MG63 (cell line): ENCODE results near the gene TMEM91. TPM values are rescaled to one million over a fixed set of nuclear protein-coding genes. Genes with fewer than 3 reads are reported as not detected.
"Not testable (repeated sequence)": the region's sequence is repeated elsewhere in the genome, so short reads cannot be mapped to it uniquely, and the experiment has no call there.

Experiments used
- DNase-seq: peaks from one replicate; pipeline ENCODE4 v3.0.0-alpha.2; 2020
- H3K27me3 ChIP-seq: fragments of 250-450 bp; sonication (Bioruptor Pico); 2 replicates; pipeline ENCODE4 v1.5.1; 2020; ENCODE audit warnings: mild to moderate bottlenecking, moderate library complexity
- H3K36me3 ChIP-seq: fragments of 250-450 bp; sonication (Bioruptor Pico); 2 replicates; pipeline ENCODE4 v1.5.1; 2020; ENCODE audit warnings: mild to moderate bottlenecking, moderate library complexity
- H3K4me3 ChIP-seq: fragments of 250-450 bp; sonication (Bioruptor Pico); 2 replicates; pipeline ENCODE4 v1.5.1; 2020; ENCODE audit warnings: mild to moderate bottlenecking, moderate library complexity
- H3K9me3 ChIP-seq: fragments of 250-450 bp; sonication (Bioruptor Pico); 2 replicates; pipeline ENCODE4 v1.5.1; 2020; ENCODE audit warnings: mild to moderate bottlenecking, moderate library complexity
- total RNA-seq: library from RNA; depleted of rRNA; stranded (reverse); fragments of >200 nt; shearing (Covaris generic); gene quantifications from 2 replicates; pipeline ENCODE4 v1.2.3, GENCODE V29; 2014; ENCODE audit warnings: low replicate concordance

TMEM91 gene
- total RNA-seq, 1 experiment from 2014 or later: 1.5 TPM

GRCh38 chr19:41397086-41398049, 21.0 kb downstream of the TMEM91 start, which contains the start of the genes BCKDHA and EXOSC5:
Gene BCKDHA, plus strand, starts transcription at chr19:41397818. Its CDS starts 10 bp downstream, at chr19:41397828.
Gene EXOSC5, minus strand, starts transcription at chr19:41397359. Its CDS starts 31 bp downstream, at chr19:41397328.
- peak within 1 kb of the TSS; percentile 98 for H3K4me3 ChIP-seq
- peak; percentile 99 for DNase-seq
- peaks cover 4% of the 10 kb centered on the region for H3K36me3 ChIP-seq
- H3K9me3 ChIP-seq: no peaks in the 10 kb centered on the region
- no peaks in the 10 kb centered on the region for H3K27me3 ChIP-seq

- Histone ChIP-seq H3K9me3 (no peaks in the 10 kb centered on the region), H3K4me3 (peak overlapping the region; percentile 98), H3K36me3 (peaks cover 4% of the 10 kb centered on the region; the same call in 1 of the 2 replicates), H3K27me3 (no peaks in the 10 kb centered on the region)
- no peak for DNase-seq
Observed at GRCh38 chr19:41398050-41398418, 21.7 kb downstream of the TMEM91 start.

- H3K27me3 ChIP-seq: no peaks in the 10 kb centered on the region
- peak overlapping the region; percentile 98 for H3K4me3 ChIP-seq
- 0 out of 2 replicates have a peak, but pooled peaks cover 4% of the 10 kb centered on the region for H3K36me3 ChIP-seq
- H3K9me3 ChIP-seq: no peaks in the 10 kb centered on the region
- DNase-seq: no peak
Observed at GRCh38 chr19:41398598-41398997, 22.3 kb downstream of the TMEM91 start.

GRCh38 chr19:41399091-41399490, 22.8 kb downstream of the TMEM91 start:
- Histone ChIP-seq H3K36me3 (0 out of 2 replicates have a peak, but pooled peaks cover 4% of the 10 kb centered on the region), H3K27me3 (no peaks in the 10 kb centered on the region), H3K9me3 (no peaks in the 10 kb centered on the region), H3K4me3 (peak overlapping the region; percentile 98)
- DNase-seq: no peak

GRCh38 chr19:41399525-41399924, 23.2 kb downstream of the TMEM91 start:
- no peak overlapping the region for H3K4me3 ChIP-seq
- DNase-seq: no peak
- H3K27me3 ChIP-seq: no peaks in the 10 kb centered on the region
- H3K9me3 ChIP-seq: no peaks in the 10 kb centered on the region
- 0 out of 2 replicates have a peak, but pooled peaks cover 4% of the 10 kb centered on the region for H3K36me3 ChIP-seq

GRCh38 chr19:41401483-41401882, 25.1 kb downstream of the TMEM91 start:
- H3K27me3 ChIP-seq: no peaks in the 10 kb centered on the region
- DNase-seq: no peak
- no peak overlapping the region for H3K4me3 ChIP-seq
- H3K9me3 ChIP-seq: no peaks in the 10 kb centered on the region
- no peaks in the 10 kb centered on the region; the same call in 1 of the 2 replicates for H3K36me3 ChIP-seq

- Histone ChIP-seq H3K27me3 (no peaks in the 10 kb centered on the region), H3K36me3 (no peaks in the 10 kb centered on the region; the same call in 1 of the 2 replicates), H3K4me3 (no peak overlapping the region), H3K9me3 (no peaks in the 10 kb centered on the region)
- no peak for DNase-seq
Observed at GRCh38 chr19:41402010-41402409, 25.7 kb downstream of the TMEM91 start.

- DNase-seq: no peak
- H3K27me3 ChIP-seq: no peaks in the 10 kb centered on the region
- H3K9me3 ChIP-seq: no peaks in the 10 kb centered on the region
- no peak overlapping the region for H3K4me3 ChIP-seq
- H3K36me3 ChIP-seq: no peaks in the 10 kb centered on the region; the same call in 1 of the 2 replicates
Observed at GRCh38 chr19:41403181-41403970, 27.0 kb downstream of the TMEM91 start.

- H3K4me3 ChIP-seq: no peak overlapping the region
- H3K36me3 ChIP-seq: peaks cover 3% of the 10 kb centered on the region
- no peaks in the 10 kb centered on the region for H3K9me3 ChIP-seq
- DNase-seq: no peak
- no peaks in the 10 kb centered on the region for H3K27me3 ChIP-seq
Observed at GRCh38 chr19:41405776-41406175, 29.4 kb downstream of the TMEM91 start.

- Histone ChIP-seq H3K4me3 (no peak overlapping the region), H3K27me3 (no peaks in the 10 kb centered on the region), H3K36me3 (peaks cover 9% of the 10 kb centered on the region), H3K9me3 (no peaks in the 10 kb centered on the region)
- DNase-seq: no peak
Observed at GRCh38 chr19:41407271-41407670, 30.9 kb downstream of the TMEM91 start.

- no peak for DNase-seq
- H3K4me3 ChIP-seq: no peak overlapping the region
- no peaks in the 10 kb centered on the region for H3K27me3 ChIP-seq
- no peaks in the 10 kb centered on the region for H3K9me3 ChIP-seq
- H3K36me3 ChIP-seq: peaks cover 13% of the 10 kb centered on the region
Observed at GRCh38 chr19:41408256-41408655, 31.9 kb downstream of the TMEM91 start.

- peaks cover 13% of the 10 kb centered on the region for H3K36me3 ChIP-seq
- not testable (repeated sequence) for H3K4me3 ChIP-seq, H3K9me3 ChIP-seq, DNase-seq, H3K27me3 ChIP-seq
Observed at GRCh38 chr19:41408846-41409245, 32.5 kb downstream of the TMEM91 start.

- no peak for DNase-seq
Observed at GRCh38 chr19:41409288-41409687, 33.0 kb downstream of the TMEM91 start.

GRCh38 chr19:41410336-41411054, 34.2 kb downstream of the TMEM91 start:
- DNase-seq: no peak
- peaks cover 13% of the 10 kb centered on the region for H3K36me3 ChIP-seq
- no peaks in the 10 kb centered on the region for H3K9me3 ChIP-seq
- no peak overlapping the region for H3K4me3 ChIP-seq
- no peaks in the 10 kb centered on the region for H3K27me3 ChIP-seq

More at GRCh38 chr19:41409288-41409687, 33.0 kb downstream of the TMEM91 start:
- Histone ChIP-seq H3K9me3 (no peaks in the 10 kb centered on the region), H3K36me3 (peaks cover 13% of the 10 kb centered on the region), H3K27me3 (no peaks in the 10 kb centered on the region), H3K4me3 (no peak overlapping the region)

GRCh38 chr19:41411100-41411967, 35.0 kb downstream of the TMEM91 start:
- no peaks in the 10 kb centered on the region for H3K9me3 ChIP-seq
- DNase-seq: no peak
- H3K4me3 ChIP-seq: no peak overlapping the region
- H3K36me3 ChIP-seq: peaks cover 13% of the 10 kb centered on the region
- H3K27me3 ChIP-seq: no peaks in the 10 kb centered on the region

GRCh38 chr19:41411968-41412265, 35.6 kb downstream of the TMEM91 start:
- peak; percentile 39 for DNase-seq
- Histone ChIP-seq H3K9me3 (no peaks in the 10 kb centered on the region), H3K36me3 (peaks cover 13% of the 10 kb centered on the region), H3K4me3 (no peak overlapping the region), H3K27me3 (no peaks in the 10 kb centered on the region)
